NCI-H2029 treated with DMSO at 0.1 percent for 48 hours (cell line): ENCODE measurements around the gene MED8.

Experiments used
- DNase-seq: peaks from one replicate; lab custom pipeline; 2025; lab: John Stamatoyannopoulos, UW

The MED8 gene

GRCh38 chr1:43334453-43335205, 55.0 kb downstream of the MED8 start:
- DNase-seq, result no peak
